OCI-LY7 (cell line): ENCODE measurements around the gene C6orf52. TPM values are rescaled to one million over a fixed set of nuclear protein-coding genes. Genes with fewer than 3 reads are reported as not detected.

Source experiments
- BruUV-seq: library from RNA; stranded (reverse); fragments of 400-500 nt; replicated peaks from 2 replicates; lab custom pipeline; 2021; lab: Mats Ljungman, UMichigan
- CTCF ChIA-PET: fragments of 300-600 bp; sonication (Branson Sonifier 250); formaldehyde crosslinking; loops from one replicate; lab custom pipeline; 2022; ENCODE audit warnings: antibody characterized with exemption; ENCODE audit not compliant: unreplicated experiment; lab: Charles Lee
- POLR2A ChIA-PET: fragments of 300-600 bp; sonication (Branson Sonifier 250); formaldehyde crosslinking; loops from one replicate; lab custom pipeline; 2022; ENCODE audit warnings: antibody characterized with exemption; lab: Charles Lee
- DNase-seq: peaks from one replicate; pipeline ENCODE4 v3.0.0-alpha.2; 2015; ENCODE audit warnings: low spot score
- H2AFZ ChIP-seq: fragments of 200-600 bp; sonication (generic), shearing (Covaris generic); 2 replicates; pipeline ENCODE4 v1.6.1; 2014; ENCODE audit warnings: mild to moderate bottlenecking, antibody characterized with exemption, low read length, moderate library complexity
- H3K27ac ChIP-seq: fragments of 200-600 bp; sonication (generic); 2 replicates; pipeline ENCODE4 v1.5.1; 2014; ENCODE audit warnings: mixed run types, low read depth, mild to moderate bottlenecking, moderate library complexity, low read length, inconsistent platforms; ENCODE audit not compliant: poor library complexity, severe bottlenecking
- H3K36me3 ChIP-seq: fragments of 200-600 bp; sonication (generic); 2 replicates; pipeline ENCODE4 v1.6.1; 2014; ENCODE audit warnings: mild to moderate bottlenecking, antibody characterized with exemption, low read length, moderate library complexity, mixed read lengths; ENCODE audit not compliant: insufficient read depth
- H3K4me1 ChIP-seq: fragments of 200-600 bp; sonication (generic); 2 replicates; pipeline ENCODE4 v1.5.1; 2014; ENCODE audit warnings: mild to moderate bottlenecking, low read length; ENCODE audit not compliant: insufficient read depth, poor library complexity, severe bottlenecking
- H3K4me2 ChIP-seq: fragments of 200-600 bp; sonication (generic); 2 replicates; pipeline ENCODE4 v1.6.1; 2014; ENCODE audit warnings: mild to moderate bottlenecking, low read length
- H3K4me3 ChIP-seq: fragments of 200-600 bp; sonication (generic); 2 replicates; pipeline ENCODE4 v1.5.1; 2014; ENCODE audit warnings: mild to moderate bottlenecking, low read depth, low read length; ENCODE audit not compliant: poor library complexity, severe bottlenecking
- H3K79me2 ChIP-seq: fragments of 200-600 bp; sonication (generic); 2 replicates; pipeline ENCODE4 v1.6.1; 2016; ENCODE audit warnings: low read depth, mild to moderate bottlenecking, low read length, moderate library complexity, mixed read lengths; ENCODE audit not compliant: insufficient read depth
- H3K9me2 ChIP-seq: fragments of 200-600 bp; sonication (generic); 2 replicates; pipeline ENCODE4 v1.6.1; 2016; ENCODE audit warnings: mild to moderate bottlenecking, low read length, mixed read lengths; ENCODE audit not compliant: insufficient read depth
- H3K9me3 ChIP-seq: fragments of 200-600 bp; sonication (generic); 2 replicates; pipeline ENCODE4 v1.6.1; 2014; ENCODE audit warnings: mild to moderate bottlenecking, mixed run types, low read length, mixed read lengths
- H4K20me1 ChIP-seq: fragments of 200-600 bp; sonication (generic); 2 replicates; pipeline ENCODE4 v1.6.1; 2014; ENCODE audit warnings: mild to moderate bottlenecking, antibody characterized with exemption, low read length, moderate library complexity, mixed read lengths; ENCODE audit not compliant: insufficient read depth
- EZH2phosphoT487 ChIP-seq: fragments of 200-600 bp; sonication (generic); IDR thresholded peaks from 2 replicates; pipeline ENCODE4 v1.6.1; 2018; ENCODE audit warnings: low read depth, borderline replicate concordance, mild to moderate bottlenecking, mixed run types, antibody characterized with exemption, low read length, moderate library complexity, mixed read lengths
- intact Hi-C: fragments of 100-400 bp; cut with micrococcal nuclease; formaldehyde crosslinking; loops from one replicate; pipeline ENCODE4 v1.10.0; 2022; ENCODE audit not compliant: unreplicated experiment
- total RNA-seq, 2 experiments: library from RNA; depleted of rRNA in 1 of 2; stranded (reverse); fragments of >200 nt in 1 of 2; shearing (Covaris generic) in 1 of 2; gene quantifications; 2 replicates each; pipeline ENCODE4 v1.2.3, GENCODE V29; 2014 to 2022
- TF ChIP-seq, protein P1 (sequence below): fragments of 200-600 bp; sonication (generic); conservative IDR thresholded peaks from 2 replicates; pipeline ENCODE4 v1.5.1; 2014; ENCODE audit warnings: mild to moderate bottlenecking, antibody characterized with exemption, low read length, moderate library complexity, mixed read lengths

C6orf52 gene
- total RNA-seq, 2 experiments from 2014 or later: 0.66 TPM; not detected in 1

DNA sequence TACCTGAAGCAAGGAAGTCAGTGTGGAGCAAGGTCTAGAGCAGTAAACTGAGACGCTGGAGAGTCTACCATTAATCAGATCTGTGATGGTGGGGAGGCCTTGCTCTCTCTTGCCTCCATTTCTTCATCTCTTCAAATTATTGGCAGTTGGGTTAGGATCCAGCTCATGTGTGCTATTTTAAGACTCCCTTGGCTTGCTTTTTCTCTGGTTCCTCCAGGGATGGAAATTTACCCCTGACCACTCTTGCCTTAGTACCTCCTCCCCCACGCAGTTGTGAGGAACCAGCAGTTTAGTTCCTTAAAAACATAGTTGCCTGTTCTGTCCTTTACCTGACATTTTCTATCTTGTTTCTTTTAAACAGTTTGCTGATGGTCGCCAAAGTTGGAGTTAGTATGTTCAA lies 35.8 kb upstream of the C6orf52 start:
- Histone ChIP-seq H3K4me3 (no peak overlapping the region), H3K9me3 (no peaks in the 10 kb centered on the region), H3K79me2 (no peaks in the 10 kb centered on the region), H4K20me1 (no peaks in the 10 kb centered on the region), H3K27ac (no peak overlapping the region), H3K4me1 (no peaks in the 10 kb centered on the region), H3K9me2 (no peaks in the 10 kb centered on the region), H2AFZ (no peak overlapping the region), H3K36me3 (no peaks in the 10 kb centered on the region), H3K4me2 (no peak overlapping the region)
- no peak for DNase-seq
- POLR2A ChIA-PET: interaction anchor here (0.5 to 1.4 kb wide), 3 partner anchors 9 to 210 kb away, joined by 3 to 5 read pairs (median 4); no protein-coding TSS in a partner anchor
- CTCF ChIA-PET: no interaction called here
- BruUV-seq: no TSS peak
- no peak for TF ChIP-seq EZH2phosphoT487
- TF ChIP-seq, protein P1, sequence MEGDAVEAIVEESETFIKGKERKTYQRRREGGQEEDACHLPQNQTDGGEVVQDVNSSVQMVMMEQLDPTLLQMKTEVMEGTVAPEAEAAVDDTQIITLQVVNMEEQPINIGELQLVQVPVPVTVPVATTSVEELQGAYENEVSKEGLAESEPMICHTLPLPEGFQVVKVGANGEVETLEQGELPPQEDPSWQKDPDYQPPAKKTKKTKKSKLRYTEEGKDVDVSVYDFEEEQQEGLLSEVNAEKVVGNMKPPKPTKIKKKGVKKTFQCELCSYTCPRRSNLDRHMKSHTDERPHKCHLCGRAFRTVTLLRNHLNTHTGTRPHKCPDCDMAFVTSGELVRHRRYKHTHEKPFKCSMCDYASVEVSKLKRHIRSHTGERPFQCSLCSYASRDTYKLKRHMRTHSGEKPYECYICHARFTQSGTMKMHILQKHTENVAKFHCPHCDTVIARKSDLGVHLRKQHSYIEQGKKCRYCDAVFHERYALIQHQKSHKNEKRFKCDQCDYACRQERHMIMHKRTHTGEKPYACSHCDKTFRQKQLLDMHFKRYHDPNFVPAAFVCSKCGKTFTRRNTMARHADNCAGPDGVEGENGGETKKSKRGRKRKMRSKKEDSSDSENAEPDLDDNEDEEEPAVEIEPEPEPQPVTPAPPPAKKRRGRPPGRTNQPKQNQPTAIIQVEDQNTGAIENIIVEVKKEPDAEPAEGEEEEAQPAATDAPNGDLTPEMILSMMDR: no peak
- intact Hi-C loops: no loop called here

DNA sequence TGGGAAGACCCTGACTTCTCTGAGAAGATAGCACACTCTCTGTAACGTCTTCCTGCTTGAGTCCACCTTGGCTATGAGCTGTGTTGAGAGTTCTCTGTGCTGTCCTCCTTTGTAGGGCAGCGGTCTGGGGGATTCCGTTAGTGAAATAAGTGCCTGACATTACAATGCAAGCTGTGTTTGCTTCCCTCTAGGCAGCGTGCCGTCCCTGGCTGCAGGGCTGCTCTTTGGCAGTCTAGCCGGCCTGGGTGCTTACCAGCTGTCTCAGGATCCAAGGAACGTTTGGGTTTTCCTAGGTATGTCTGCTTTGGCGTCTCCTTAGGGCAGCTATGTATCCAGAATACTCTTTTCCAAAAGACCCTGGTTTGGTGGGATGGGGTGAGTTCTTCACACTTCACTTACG lies 31.3 kb upstream of the C6orf52 start:
- CTCF ChIA-PET: no interaction called here
- Histone ChIP-seq H3K4me3 (no peak overlapping the region), H3K36me3 (no peaks in the 10 kb centered on the region), H3K27ac (no peak overlapping the region), H3K9me2 (no peaks in the 10 kb centered on the region), H3K4me1 (peaks cover 23% of the 10 kb centered on the region), H3K79me2 (no peaks in the 10 kb centered on the region), H2AFZ (no peak overlapping the region), H4K20me1 (no peaks in the 10 kb centered on the region), H3K9me3 (no peaks in the 10 kb centered on the region), H3K4me2 (no peak overlapping the region)
- BruUV-seq: no TSS peak
- intact Hi-C loops: no loop called here
- POLR2A ChIA-PET: interaction anchor here (0.7 kb wide), 1 partner anchor 252 kb away, joined by 4 read pairs; no protein-coding TSS in a partner anchor
- no peak for TF ChIP-seq EZH2phosphoT487
- TF ChIP-seq, protein P1: no peak
- no peak for DNase-seq

DNA sequence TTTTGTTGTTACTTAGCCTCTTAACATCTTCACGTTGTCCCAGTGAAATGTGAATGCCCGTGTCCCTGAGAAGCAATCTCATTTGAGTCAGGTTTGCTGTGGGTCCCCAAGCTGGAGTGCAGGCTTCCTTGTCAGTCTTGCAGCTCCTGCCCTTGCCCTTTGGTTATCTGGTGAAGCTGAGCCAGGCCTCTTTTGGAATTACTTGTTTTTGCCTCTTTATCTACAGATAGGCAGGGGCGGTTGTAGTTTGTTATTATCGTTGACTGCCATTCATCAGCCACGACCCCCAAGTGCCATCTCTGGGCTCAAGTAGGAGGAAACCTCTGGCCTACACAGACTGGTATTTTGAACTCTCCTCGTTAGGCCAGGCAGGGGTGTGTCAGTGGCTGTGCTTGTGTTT lies 30.6 kb upstream of the C6orf52 start:
- intact Hi-C loops: no loop called here
- POLR2A ChIA-PET: interaction anchor here (1.1 to 1.7 kb wide), 5 partner anchors 10 to 214 kb away, joined by 3 to 10 read pairs (median 5); partner anchors contain the start of gene PAK1IP1
- peaks cover 27% of the 10 kb centered on the region for H3K4me1 ChIP-seq
- no peak for TF ChIP-seq EZH2phosphoT487
- TF ChIP-seq, protein P1: no peak
- no peaks in the 10 kb centered on the region for H4K20me1 ChIP-seq
- no peak for DNase-seq
- no peaks in the 10 kb centered on the region for H3K79me2 ChIP-seq
- no peak overlapping the region for H3K4me3 ChIP-seq
- no peak overlapping the region for H2AFZ ChIP-seq
- CTCF ChIA-PET: no interaction called here
- no peaks in the 10 kb centered on the region for H3K9me2 ChIP-seq
- H3K9me3 ChIP-seq: no peaks in the 10 kb centered on the region
- H3K36me3 ChIP-seq: no peaks in the 10 kb centered on the region
- no peak overlapping the region for H3K27ac ChIP-seq
- H3K4me2 ChIP-seq: no peak overlapping the region
- no TSS peak for BruUV-seq
